ENCODE data around the gene DNAJC16.
A peak's percentile ranks its signal among the peaks of the same experiment; 100 is the strongest.
"Not testable (repeated sequence)": the region's sequence is repeated elsewhere in the genome, so short reads cannot be mapped to it uniquely, and the experiment has no call there.

The DNAJC16 gene

GRCh38 chr1:15513919-15514318, 12.7 kb upstream of the DNAJC16 start:
- Histone ChIP-seq H3K27me3 (ENCODE audit: control insufficient read depth in 1 of 2, insufficient read depth in 1 of 2, low read length in 2 of 2) (no peaks in the 10 kb centered on the region), H3K4ac (ENCODE audit: low read depth in 1 of 2, low read length in 2 of 2) (no peak overlapping the region)

GRCh38 chr1:15514557-15514956, 12.1 kb upstream of the DNAJC16 start:
- DNase-seq; H3K27ac ChIP-seq (ENCODE audit: low read length, poor library complexity, severe bottlenecking); H2BK120ac ChIP-seq (ENCODE audit: low read depth, low read length); H2BK12ac ChIP-seq (ENCODE audit: low read length in 2 of 2); H2BK15ac ChIP-seq (ENCODE audit: low read depth, poor library complexity, severe bottlenecking); H2BK5ac ChIP-seq (ENCODE audit: low read depth, low read length, poor library complexity, severe bottlenecking); H3K4ac ChIP-seq (ENCODE audit: low read depth in 1 of 2, low read length in 2 of 2); H3K9ac ChIP-seq (ENCODE audit: low read length); H2AK5ac ChIP-seq (ENCODE audit: low read length, severe bottlenecking); H3K18ac ChIP-seq (ENCODE audit: low read depth in 1 of 2, low read length in 2 of 2); H3K4me2 ChIP-seq (ENCODE audit: low read length, poor library complexity, severe bottlenecking); H3K4me1 ChIP-seq (ENCODE audit: control insufficient read depth, insufficient read depth, low read depth, low read length); H3K9me3 ChIP-seq (ENCODE audit: control insufficient read depth, low read length); H4K91ac ChIP-seq (ENCODE audit: low read length); H3K4me3 ChIP-seq (ENCODE audit: insufficient read depth in 1 of 2, low read depth in 1 of 2, low read length in 2 of 2); H4K8ac ChIP-seq (ENCODE audit: low read length); H3K27me3 ChIP-seq (ENCODE audit: control insufficient read depth in 1 of 2, insufficient read depth in 1 of 2, low read length in 2 of 2); H3K23ac ChIP-seq (ENCODE audit: low read length in 2 of 2); H3K14ac ChIP-seq (ENCODE audit: low read length in 2 of 2); H2AFZ ChIP-seq (ENCODE audit: low read depth, low read length): not testable (repeated sequence)
- peaks cover 17% of the 10 kb centered on the region for H3K79me1 ChIP-seq (replicated peaks; ENCODE audit: low read length, poor library complexity, severe bottlenecking)
- H3K36me3 ChIP-seq (ENCODE audit: control insufficient read depth in 1 of 2, insufficient read depth in 2 of 2, low read depth in 1 of 2, low read length in 2 of 2): peaks cover 8 to 22% of the 10 kb centered on the region in 2 experiments
- 94% methylated on average over 2 of the region's 5 CpGs for WGBS

More at GRCh38 chr1:15513919-15514318, 12.7 kb upstream of the DNAJC16 start:
- Histone ChIP-seq H2BK12ac (ENCODE audit: low read length in 2 of 2) (no peak overlapping the region), H3K9me3 (ENCODE audit: control insufficient read depth, low read length) (no peaks in the 10 kb centered on the region), H3K9ac (ENCODE audit: low read length) (no peak overlapping the region), H3K27ac (ENCODE audit: low read length, poor library complexity, severe bottlenecking) (no peak overlapping the region), H3K4me1 (ENCODE audit: control insufficient read depth, insufficient read depth, low read depth, low read length) (no peaks in the 10 kb centered on the region), H3K14ac (ENCODE audit: low read length in 2 of 2) (no peak overlapping the region), H3K4me2 (ENCODE audit: low read length, poor library complexity, severe bottlenecking) (no peak overlapping the region), H2AK5ac (ENCODE audit: low read length, severe bottlenecking) (no peak overlapping the region), H3K79me1 (replicated peaks; ENCODE audit: low read length, poor library complexity, severe bottlenecking) (peaks cover 17% of the 10 kb centered on the region), H3K4me3 (ENCODE audit: insufficient read depth in 1 of 2, low read depth in 1 of 2, low read length in 2 of 2) (no peak overlapping the region), H2BK120ac (ENCODE audit: low read depth, low read length) (no peak overlapping the region), H2AFZ (ENCODE audit: low read depth, low read length) (no peak overlapping the region), H2BK15ac (ENCODE audit: low read depth, poor library complexity, severe bottlenecking) (no peak overlapping the region), H3K36me3 (ENCODE audit: control insufficient read depth in 1 of 2, insufficient read depth in 2 of 2, low read depth in 1 of 2, low read length in 2 of 2) (peaks cover 8 to 22% of the 10 kb centered on the region in 2 experiments), H2BK5ac (ENCODE audit: low read depth, low read length, poor library complexity, severe bottlenecking) (no peak overlapping the region), H3K23ac (ENCODE audit: low read length in 2 of 2) (no peak overlapping the region), H4K8ac (ENCODE audit: low read length) (no peak overlapping the region), H3K18ac (ENCODE audit: low read depth in 1 of 2, low read length in 2 of 2) (no peak overlapping the region), H4K91ac (ENCODE audit: low read length) (no peak overlapping the region)
- WGBS: 98% methylated on average over 3 of the region's 3 CpGs
- no peak for DNase-seq

- no peak overlapping the region for H3K18ac ChIP-seq (ENCODE audit: low read depth in 1 of 2, low read length in 2 of 2)
- no peak overlapping the region for H3K4me3 ChIP-seq (ENCODE audit: insufficient read depth in 1 of 2, low read depth in 1 of 2, low read length in 2 of 2)
- H3K79me1 ChIP-seq (replicated peaks; ENCODE audit: low read length, poor library complexity, severe bottlenecking): peaks cover 21% of the 10 kb centered on the region
- H3K9ac ChIP-seq (ENCODE audit: low read length): no peak overlapping the region
- no peak overlapping the region for H2BK12ac ChIP-seq (ENCODE audit: low read length in 2 of 2)
- H2BK5ac ChIP-seq (ENCODE audit: low read depth, low read length, poor library complexity, severe bottlenecking): no peak overlapping the region
- no peak overlapping the region for H3K27ac ChIP-seq (ENCODE audit: low read length, poor library complexity, severe bottlenecking)
- no peak overlapping the region for H2BK15ac ChIP-seq (ENCODE audit: low read depth, poor library complexity, severe bottlenecking)
- H4K8ac ChIP-seq (ENCODE audit: low read length): no peak overlapping the region
- no peak overlapping the region for H4K91ac ChIP-seq (ENCODE audit: low read length)
- H3K4me1 ChIP-seq (ENCODE audit: control insufficient read depth, insufficient read depth, low read depth, low read length): no peaks in the 10 kb centered on the region
- no peak overlapping the region for H3K14ac ChIP-seq (ENCODE audit: low read length in 2 of 2)
- no peak overlapping the region for H2AK5ac ChIP-seq (ENCODE audit: low read length, severe bottlenecking)
- no peak overlapping the region for H3K4ac ChIP-seq (ENCODE audit: low read depth in 1 of 2, low read length in 2 of 2)
- H3K36me3 ChIP-seq (ENCODE audit: control insufficient read depth in 1 of 2, insufficient read depth in 2 of 2, low read depth in 1 of 2, low read length in 2 of 2): peaks cover 8 to 22% of the 10 kb centered on the region in 2 experiments
- H3K9me3 ChIP-seq (ENCODE audit: control insufficient read depth, low read length): no peaks in the 10 kb centered on the region
- DNase-seq: peak; percentile 16
- H3K23ac ChIP-seq (ENCODE audit: low read length in 2 of 2): no peak overlapping the region
- H3K4me2 ChIP-seq (ENCODE audit: low read length, poor library complexity, severe bottlenecking): no peak overlapping the region
- no peaks in the 10 kb centered on the region for H3K27me3 ChIP-seq (ENCODE audit: control insufficient read depth in 1 of 2, insufficient read depth in 1 of 2, low read length in 2 of 2)
- 35% methylated on average over 1 of the region's 2 CpGs for WGBS
- no peak overlapping the region for H2AFZ ChIP-seq (ENCODE audit: low read depth, low read length)
- H2BK120ac ChIP-seq (ENCODE audit: low read depth, low read length): no peak overlapping the region
These were observed 11.5 kb upstream of the DNAJC16 start for GRCh38 chr1:15515022-15515663.

GRCh38 chr1:15519625-15520024, 7.0 kb upstream of the DNAJC16 start:
- Histone ChIP-seq H3K23ac (ENCODE audit: low read length in 2 of 2) (no peak overlapping the region), H3K79me1 (replicated peaks; ENCODE audit: low read length, poor library complexity, severe bottlenecking) (peaks cover 18% of the 10 kb centered on the region), H2AFZ (ENCODE audit: low read depth, low read length) (no peak overlapping the region), H3K36me3 (ENCODE audit: control insufficient read depth in 1 of 2, insufficient read depth in 2 of 2, low read depth in 1 of 2, low read length in 2 of 2) (peaks cover 0 to 16% of the 10 kb centered on the region in 2 experiments), H3K9me3 (ENCODE audit: control insufficient read depth, low read length) (no peaks in the 10 kb centered on the region), H4K91ac (ENCODE audit: low read length) (no peak overlapping the region), H4K8ac (ENCODE audit: low read length) (no peak overlapping the region), H2BK12ac (ENCODE audit: low read length in 2 of 2) (no peak overlapping the region), H2BK5ac (ENCODE audit: low read depth, low read length, poor library complexity, severe bottlenecking) (no peak overlapping the region), H3K4me3 (ENCODE audit: insufficient read depth in 1 of 2, low read depth in 1 of 2, low read length in 2 of 2) (no peak overlapping the region), H3K14ac (ENCODE audit: low read length in 2 of 2) (no peak overlapping the region), H3K27me3 (ENCODE audit: control insufficient read depth in 1 of 2, insufficient read depth in 1 of 2, low read length in 2 of 2) (no peaks in the 10 kb centered on the region), H2BK15ac (ENCODE audit: low read depth, poor library complexity, severe bottlenecking) (no peak overlapping the region), H3K4me2 (ENCODE audit: low read length, poor library complexity, severe bottlenecking) (no peak overlapping the region), H2BK120ac (ENCODE audit: low read depth, low read length) (no peak overlapping the region), H3K4ac (ENCODE audit: low read depth in 1 of 2, low read length in 2 of 2) (no peak overlapping the region), H3K27ac (ENCODE audit: low read length, poor library complexity, severe bottlenecking) (no peak overlapping the region), H3K18ac (ENCODE audit: low read depth in 1 of 2, low read length in 2 of 2) (no peak overlapping the region), H3K9ac (ENCODE audit: low read length) (no peak overlapping the region), H2AK5ac (ENCODE audit: low read length, severe bottlenecking) (no peak overlapping the region), H3K4me1 (ENCODE audit: control insufficient read depth, insufficient read depth, low read depth, low read length) (peaks cover 6% of the 10 kb centered on the region)
- WGBS: 98% methylated on average over 2 of the region's 3 CpGs
- DNase-seq: no peak

Data from mesenchymal stem cell (in vitro differentiated cells and primary cell).